HG03442 (cell line): Measurements from ENCODE around the gene CACNG7.

Source experiments
- ATAC-seq: cut with Tn5 transposase; IDR thresholded peaks from one replicate; pipeline ENCODE4 v1.9.1; 2021; ENCODE audit warnings: mild to moderate bottlenecking, moderate library complexity; ENCODE audit not compliant: unreplicated experiment

CACNG7 gene

GRCh38 chr19:53903055-53903680 is 5.9 kb upstream of the CACNG7 start:
- no peak for ATAC-seq

GRCh38 chr19:53904909-53905308 is 4.2 kb upstream of the CACNG7 start:
- no peak for ATAC-seq

- no peak for ATAC-seq
Observed at GRCh38 chr19:53905787-53906186, 3.3 kb upstream of the CACNG7 start.

GRCh38 chr19:53906211-53907192 is 2.6 kb upstream of the CACNG7 start:
- ATAC-seq, result no peak

- ATAC-seq, result no peak
Observed at GRCh38 chr19:53907193-53907581, 1.9 kb upstream of the CACNG7 start.

GRCh38 chr19:53907690-53908089 is 1.4 kb upstream of the CACNG7 start:
- no peak for ATAC-seq

GRCh38 chr19:53908106-53908934 is 758 bp upstream of the CACNG7 start:
- no peak for ATAC-seq

GRCh38 chr19:53909471-53910169 is 542 bp downstream of the CACNG7 start:
- no peak for ATAC-seq

GRCh38 chr19:53910170-53910518 is 1.1 kb downstream of the CACNG7 start:
- no peak for ATAC-seq

GRCh38 chr19:53912653-53913052 is 3.6 kb downstream of the CACNG7 start:
- no peak for ATAC-seq

GRCh38 chr19:53915000-53915399 is 5.9 kb downstream of the CACNG7 start:
- no peak for ATAC-seq

- no peak for ATAC-seq
Observed at GRCh38 chr19:53916004-53916403, 6.9 kb downstream of the CACNG7 start.

GRCh38 chr19:53917356-53917755 is 8.3 kb downstream of the CACNG7 start:
- ATAC-seq, result no peak

GRCh38 chr19:53927739-53928138 is 18.7 kb downstream of the CACNG7 start:
- ATAC-seq, result no peak

GRCh38 chr19:53936029-53936428 is 27.0 kb downstream of the CACNG7 start:
- no peak for ATAC-seq

- ATAC-seq, result no peak
Observed at GRCh38 chr19:53942001-53942786, 33.1 kb downstream of the CACNG7 start.

- ATAC-seq, result no peak
Observed at GRCh38 chr19:53944416-53944815, 35.3 kb downstream of the CACNG7 start.

GRCh38 chr19:53944933-53945332 is 35.9 kb downstream of the CACNG7 start:
- no peak for ATAC-seq

GRCh38 chr19:53945441-53945840 is 36.4 kb downstream of the CACNG7 start:
- ATAC-seq, result no peak

GRCh38 chr19:53945998-53946397 is 36.9 kb downstream of the CACNG7 start:
- no peak for ATAC-seq
